IPS DF 6.9 (cell line): ENCODE results near the gene PCDHA11.
"Not testable (repeated sequence)": the region's sequence is repeated elsewhere in the genome, so short reads cannot be mapped to it uniquely, and the experiment has no call there.

ENCODE experiments used
- DNase-seq: peaks from one replicate; pipeline ENCODE4 v3.0.0-alpha.2; 2013; ENCODE audit warnings: low read depth, low spot score
- H3K27ac ChIP-seq: one replicate; pipeline ENCODE4 v1.5.1; 2013; ENCODE audit warnings: low read length, control low read depth
- H3K27me3 ChIP-seq: 2 replicates; pipeline ENCODE4 v1.6.1; 2013; ENCODE audit warnings: mild to moderate bottlenecking, low read length; ENCODE audit not compliant: control insufficient read depth, insufficient read depth
- H3K36me3 ChIP-seq: 2 replicates; pipeline ENCODE4 v1.6.1; 2013; ENCODE audit warnings: low read length; ENCODE audit not compliant: control insufficient read depth, insufficient read depth
- H3K4me1 ChIP-seq: 2 replicates; pipeline ENCODE4 v1.6.1; 2013; ENCODE audit warnings: low read length; ENCODE audit not compliant: control insufficient read depth, insufficient read depth
- H3K4me3 ChIP-seq: 2 replicates; pipeline ENCODE4 v1.5.1; 2013; ENCODE audit warnings: mild to moderate bottlenecking, low read length
- H3K9me3 ChIP-seq: 2 replicates; pipeline ENCODE4 v1.6.1; 2013; ENCODE audit warnings: low read length, inconsistent platforms; ENCODE audit not compliant: control insufficient read depth, insufficient read depth
- WGBS: extraction: QIAGEN DNeasy Blood & Tissue Kit; methylation state at CpG from one replicate; pipeline ENCODE4 v1.1.7; 2013; ENCODE audit warnings: mixed read lengths, missing lambda C conversion rate; ENCODE audit not compliant: insufficient read length, insufficient coverage; 5-methylcytosine and 5-hydroxymethylcytosine counted together

The PCDHA11 gene

GRCh38 chr5:140855772-140856674, 12.7 kb upstream of the PCDHA11 start, which contains the start of gene PCDHA10:
Gene PCDHA10, plus strand, starts transcription at chr5:140855897. Its CDS starts 152 bp downstream, at chr5:140856049.
- DNase-seq: no peak
- Histone ChIP-seq H3K27ac (no peak within 1 kb of the TSS), H3K4me3 (peak within 1 kb of the TSS; percentile 65; the same call in 1 of the 2 replicates), H3K4me1 (peaks cover 1% of the 10 kb centered on the region; the same call in 1 of the 2 replicates), H3K36me3 (peaks cover 4% of the 10 kb centered on the region; the same call in 1 of the 2 replicates), H3K27me3 (no peaks in the 10 kb centered on the region), H3K9me3 (no peaks in the 10 kb centered on the region)
- no CpG with 5 or more reads among the region's 44 CpGs for WGBS

- no peaks in the 10 kb centered on the region for H3K27me3 ChIP-seq
- no peak overlapping the region for H3K4me3 ChIP-seq
- H3K27ac ChIP-seq: no peak overlapping the region
- peaks cover 1% of the 10 kb centered on the region; the same call in 1 of the 2 replicates for H3K4me1 ChIP-seq
- H3K36me3 ChIP-seq: peaks cover 4% of the 10 kb centered on the region; the same call in 1 of the 2 replicates
- no CpG with 5 or more reads among the region's 94 CpGs for WGBS
- H3K9me3 ChIP-seq: no peaks in the 10 kb centered on the region
- no peak for DNase-seq
Measured at GRCh38 chr5:140857177-140857986, 11.4 kb upstream of the PCDHA11 start.

GRCh38 chr5:140857987-140858240, 10.8 kb upstream of the PCDHA11 start:
- Histone ChIP-seq H3K4me1 (peaks cover 1% of the 10 kb centered on the region; the same call in 1 of the 2 replicates), H3K4me3 (no peak overlapping the region), H3K27me3 (no peaks in the 10 kb centered on the region), H3K27ac (no peak overlapping the region), H3K36me3 (peaks cover 10% of the 10 kb centered on the region; the same call in 1 of the 2 replicates), H3K9me3 (no peaks in the 10 kb centered on the region)
- DNase-seq: no peak
- no CpG with 5 or more reads among the region's 22 CpGs for WGBS

GRCh38 chr5:140862441-140863295, 6.1 kb upstream of the PCDHA11 start:
- Histone ChIP-seq H3K36me3 (peaks cover 8% of the 10 kb centered on the region; the same call in 1 of the 2 replicates), H3K9me3 (no peaks in the 10 kb centered on the region), H3K4me3 (no peak overlapping the region), H3K27me3 (no peaks in the 10 kb centered on the region), H3K4me1 (peaks cover 1% of the 10 kb centered on the region; the same call in 1 of the 2 replicates), H3K27ac (no peak overlapping the region)
- no peak for DNase-seq
- WGBS: no CpG with 5 or more reads among the region's 76 CpGs

- Histone ChIP-seq H3K27ac (no peak overlapping the region), H3K4me1 (no peaks in the 10 kb centered on the region), H3K27me3 (no peaks in the 10 kb centered on the region), H3K9me3 (no peaks in the 10 kb centered on the region), H3K36me3 (peaks cover 9% of the 10 kb centered on the region; the same call in 1 of the 2 replicates), H3K4me3 (peak overlapping the region; percentile 47; the same call in 1 of the 2 replicates)
- no peak for DNase-seq
- WGBS: no CpG with 5 or more reads among the region's 5 CpGs
Measured at GRCh38 chr5:140869555-140869886, 764 bp downstream of the PCDHA11 start.

GRCh38 chr5:140870221-140871201, 1.8 kb downstream of the PCDHA11 start:
- Histone ChIP-seq H3K4me3 (no peak overlapping the region), H3K4me1 (no peaks in the 10 kb centered on the region), H3K27ac (no peak overlapping the region), H3K36me3 (peaks cover 9% of the 10 kb centered on the region; the same call in 1 of the 2 replicates), H3K9me3 (no peaks in the 10 kb centered on the region), H3K27me3 (no peaks in the 10 kb centered on the region)
- WGBS: no CpG with 5 or more reads among the region's 114 CpGs
- DNase-seq: no peak

- no peak within 1 kb of the TSS for H3K27ac ChIP-seq
- H3K27me3 ChIP-seq: no peaks in the 10 kb centered on the region
- DNase-seq: no peak
- H3K36me3 ChIP-seq: peaks cover 10% of the 10 kb centered on the region
- H3K4me3 ChIP-seq: peak within 1 kb of the TSS; percentile 59; the same call in 1 of the 2 replicates
- no CpG with 5 or more reads among the region's 47 CpGs for WGBS
- H3K4me1 ChIP-seq: peaks cover 2% of the 10 kb centered on the region; the same call in 1 of the 2 replicates
- no peaks in the 10 kb centered on the region for H3K9me3 ChIP-seq
Measured at GRCh38 chr5:140875085-140876065, 6.6 kb downstream of the PCDHA11 start, which contains the start of gene PCDHA12. Gene PCDHA12, plus strand, starts transcription at chr5:140875308. Its CDS starts 165 bp downstream, at chr5:140875473.

GRCh38 chr5:140876541-140877261, 7.9 kb downstream of the PCDHA11 start:
- WGBS: no CpG with 5 or more reads among the region's 80 CpGs
- H3K9me3 ChIP-seq, DNase-seq, H3K4me1 ChIP-seq, H3K27ac ChIP-seq, H3K27me3 ChIP-seq, H3K36me3 ChIP-seq, H3K4me3 ChIP-seq: not testable (repeated sequence)
